ENCODE measurements around the gene PRELID1.

DNA sequence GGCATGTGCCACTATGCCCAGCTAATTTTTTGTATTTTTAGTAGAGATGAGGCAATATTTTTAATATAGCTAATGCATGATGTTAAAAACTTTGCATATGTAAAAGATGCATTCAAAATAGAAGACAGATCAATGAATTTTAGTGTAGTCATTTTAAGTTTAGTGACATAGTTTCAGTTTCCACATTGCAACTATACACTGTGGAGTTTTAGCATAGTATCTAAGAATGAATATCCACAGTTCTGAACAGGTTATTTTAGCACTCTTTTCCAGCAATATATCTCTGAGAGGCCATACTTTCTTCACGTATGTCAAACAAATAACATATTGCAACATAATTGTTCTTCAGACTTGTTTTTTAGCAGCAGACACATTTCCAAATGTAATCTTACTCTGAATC, 39.4 kb upstream of the PRELID1 start:
- TF ChIP-seq, protein P1, sequence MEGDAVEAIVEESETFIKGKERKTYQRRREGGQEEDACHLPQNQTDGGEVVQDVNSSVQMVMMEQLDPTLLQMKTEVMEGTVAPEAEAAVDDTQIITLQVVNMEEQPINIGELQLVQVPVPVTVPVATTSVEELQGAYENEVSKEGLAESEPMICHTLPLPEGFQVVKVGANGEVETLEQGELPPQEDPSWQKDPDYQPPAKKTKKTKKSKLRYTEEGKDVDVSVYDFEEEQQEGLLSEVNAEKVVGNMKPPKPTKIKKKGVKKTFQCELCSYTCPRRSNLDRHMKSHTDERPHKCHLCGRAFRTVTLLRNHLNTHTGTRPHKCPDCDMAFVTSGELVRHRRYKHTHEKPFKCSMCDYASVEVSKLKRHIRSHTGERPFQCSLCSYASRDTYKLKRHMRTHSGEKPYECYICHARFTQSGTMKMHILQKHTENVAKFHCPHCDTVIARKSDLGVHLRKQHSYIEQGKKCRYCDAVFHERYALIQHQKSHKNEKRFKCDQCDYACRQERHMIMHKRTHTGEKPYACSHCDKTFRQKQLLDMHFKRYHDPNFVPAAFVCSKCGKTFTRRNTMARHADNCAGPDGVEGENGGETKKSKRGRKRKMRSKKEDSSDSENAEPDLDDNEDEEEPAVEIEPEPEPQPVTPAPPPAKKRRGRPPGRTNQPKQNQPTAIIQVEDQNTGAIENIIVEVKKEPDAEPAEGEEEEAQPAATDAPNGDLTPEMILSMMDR (IDR thresholded peaks at IDR 0.05): no peak
- TF ChIP-seq POLR2A (IDR thresholded peaks at IDR 0.05): no peak
